Mesodermal cell (in vitro differentiated cells): ENCODE results near the gene FBN3.

Experiments
- H3K27ac ChIP-seq: 2 replicates; pipeline ENCODE4 v1.7.0; 2013; ENCODE audit warnings: mild to moderate bottlenecking, low read depth, low read length, moderate library complexity; ENCODE audit not compliant: severe bottlenecking
- H3K36me3 ChIP-seq: 2 replicates; pipeline ENCODE4 v1.7.1; 2013; ENCODE audit warnings: mild to moderate bottlenecking, low read length, moderate library complexity; ENCODE audit not compliant: control insufficient read depth, insufficient read depth
- H3K4me1 ChIP-seq: one replicate; pipeline ENCODE4 v1.7.1; 2013; ENCODE audit warnings: mild to moderate bottlenecking, low read length; ENCODE audit not compliant: insufficient read depth, control insufficient read depth, poor library complexity, severe bottlenecking
- H3K4me3 ChIP-seq: 2 replicates; pipeline ENCODE4 v1.7.0; 2013; ENCODE audit warnings: low read length, control low read depth, mild to moderate bottlenecking; ENCODE audit not compliant: insufficient read depth, poor library complexity, severe bottlenecking; ENCODE audit errors: extremely low read depth
- H3K9me3 ChIP-seq: 2 replicates; pipeline ENCODE4 v1.7.1; 2013; ENCODE audit warnings: mild to moderate bottlenecking, low read length, moderate library complexity; ENCODE audit not compliant: control insufficient read depth
- WGBS, 2 experiments: methylation state at CpG; one replicate each; pipeline ENCODE4 v1.1.5; 2013; ENCODE audit warnings: missing lambda C conversion rate in 2 of 2; ENCODE audit not compliant: insufficient coverage in 2 of 2; 5-methylcytosine and 5-hydroxymethylcytosine counted together

FBN3 gene

DNA sequence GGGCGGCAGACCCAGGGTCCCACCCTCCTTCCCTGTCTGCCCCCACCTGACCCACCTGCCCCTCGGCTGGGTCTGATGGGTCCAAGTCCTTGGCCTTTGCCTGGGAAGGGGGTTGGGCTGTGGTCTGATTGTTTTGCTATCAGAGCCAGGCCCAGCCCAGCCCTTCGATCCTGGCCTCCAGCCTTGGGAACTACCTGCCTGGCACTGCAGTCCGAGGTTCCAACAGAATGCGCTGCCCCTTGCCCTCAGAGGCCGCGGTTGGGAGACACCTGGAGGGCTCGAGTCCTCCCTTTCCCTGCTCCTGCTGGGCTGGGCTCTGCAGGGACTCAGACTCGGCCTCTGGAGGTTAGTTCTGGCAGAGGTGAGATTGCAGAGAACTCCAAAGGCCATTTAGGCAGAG is 95.2 kb downstream of the FBN3 start:
- H3K4me1 ChIP-seq = no peaks in the 10 kb centered on the region
- H3K27ac ChIP-seq = no peak overlapping the region
- no peaks in the 10 kb centered on the region for H3K9me3 ChIP-seq
- no peaks in the 10 kb centered on the region for H3K36me3 ChIP-seq
- whole genome bisulfite sequencing, 2 experiments = 83 to 86% methylated on average over 6 to 7 of the region's 9 CpGs
- H3K4me3 ChIP-seq = no peak overlapping the region

DNA sequence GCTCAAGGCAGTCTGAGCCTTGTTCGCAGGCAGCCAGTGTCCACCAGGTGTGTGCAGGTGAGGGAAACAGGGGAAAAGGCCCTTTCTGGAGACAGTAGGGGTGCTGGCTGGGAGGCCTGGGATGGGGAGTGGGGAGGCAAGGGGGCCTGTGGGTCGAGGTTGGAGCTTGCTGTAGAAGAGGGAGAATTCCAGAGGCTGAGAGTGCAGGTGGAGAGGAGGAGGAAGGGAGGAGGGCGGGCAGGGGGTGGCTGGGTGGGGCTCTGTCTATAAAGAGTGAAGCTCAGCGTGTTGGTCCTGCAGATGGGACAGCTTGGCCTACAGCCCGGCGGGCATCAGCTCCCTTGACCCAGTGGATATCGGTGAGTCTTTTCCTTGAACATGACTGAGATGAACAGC is 96.9 kb downstream of the FBN3 start, which contains the start of gene CCL25:
Gene CCL25 (plus strand): TSS at position 297 of the 396 bp plus-strand sequence. CDS start 290 bp downstream, outside the sequence.
- no peak within 1 kb of the TSS for H3K27ac ChIP-seq
- no peak within 1 kb of the TSS for H3K4me3 ChIP-seq
- H3K36me3 ChIP-seq = no peaks in the 10 kb centered on the region
- 57 to 71% methylated on average over 5 of the region's 7 CpGs for WGBS, 2 experiments
- H3K4me1 ChIP-seq = no peaks in the 10 kb centered on the region
- no peaks in the 10 kb centered on the region for H3K9me3 ChIP-seq

- 14 to 16% methylated on average over 28 to 29 of the region's 49 CpGs for WGBS, 2 experiments
- Histone ChIP-seq H3K9me3 (no peaks in the 10 kb centered on the region), H3K27ac (no peak overlapping the region), H3K4me1 (no peaks in the 10 kb centered on the region), H3K4me3 (peak overlapping the region; percentile 16), H3K36me3 (no peaks in the 10 kb centered on the region)
Measured at GRCh38 chr19:8050274-8051096, 98.9 kb downstream of the FBN3 start.

GRCh38 chr19:8046569-8047165 is 102.7 kb downstream of the FBN3 start:
- H3K4me3 ChIP-seq = no peak overlapping the region
- H3K9me3 ChIP-seq = no peaks in the 10 kb centered on the region
- H3K4me1 ChIP-seq = no peaks in the 10 kb centered on the region
- no CpG with 5 or more reads among the region's 3 CpGs for WGBS, 2 experiments
- no peaks in the 10 kb centered on the region for H3K36me3 ChIP-seq
- H3K27ac ChIP-seq = no peak overlapping the region

DNA sequence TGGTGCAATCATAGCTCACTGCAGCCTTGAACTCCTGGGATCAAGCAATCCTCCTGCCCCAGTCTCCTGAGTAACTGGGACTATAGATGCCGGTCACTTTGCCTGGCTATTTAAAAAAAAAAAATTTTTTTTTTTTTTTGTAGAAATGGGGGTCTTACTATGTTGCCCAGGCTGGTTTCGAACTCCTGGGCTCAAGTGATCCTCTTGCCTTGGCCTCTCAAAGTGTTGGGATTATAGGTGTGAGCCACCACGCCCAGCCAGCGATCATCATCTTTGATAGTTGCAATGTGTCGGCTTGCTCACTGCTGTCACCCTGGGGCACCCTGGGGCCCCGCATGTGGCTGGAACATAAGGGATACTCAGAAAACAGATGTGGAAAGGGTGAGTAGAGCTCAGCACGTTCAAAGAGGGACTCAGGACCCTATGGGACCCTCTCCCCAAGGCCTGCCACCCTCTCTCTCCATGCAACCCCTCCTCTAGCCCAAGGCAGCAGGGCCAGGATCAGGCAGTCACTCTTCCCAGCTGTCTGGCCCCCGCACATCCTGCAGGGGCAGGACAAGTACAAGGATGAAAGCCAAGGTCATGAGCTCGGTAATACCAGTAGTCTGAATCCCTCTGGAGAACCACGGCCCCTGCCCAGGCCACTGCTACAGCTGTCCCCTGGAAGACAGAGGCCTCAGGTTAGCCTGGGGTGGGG is 103.4 kb downstream of the FBN3 start:
- 67 to 86% methylated on average over 3 to 7 of the region's 10 CpGs for WGBS, 2 experiments
- no peak overlapping the region for H3K4me3 ChIP-seq
- no peak overlapping the region for H3K27ac ChIP-seq
- no peaks in the 10 kb centered on the region for H3K9me3 ChIP-seq
- H3K4me1 ChIP-seq = no peaks in the 10 kb centered on the region
- H3K36me3 ChIP-seq = no peaks in the 10 kb centered on the region

DNA sequence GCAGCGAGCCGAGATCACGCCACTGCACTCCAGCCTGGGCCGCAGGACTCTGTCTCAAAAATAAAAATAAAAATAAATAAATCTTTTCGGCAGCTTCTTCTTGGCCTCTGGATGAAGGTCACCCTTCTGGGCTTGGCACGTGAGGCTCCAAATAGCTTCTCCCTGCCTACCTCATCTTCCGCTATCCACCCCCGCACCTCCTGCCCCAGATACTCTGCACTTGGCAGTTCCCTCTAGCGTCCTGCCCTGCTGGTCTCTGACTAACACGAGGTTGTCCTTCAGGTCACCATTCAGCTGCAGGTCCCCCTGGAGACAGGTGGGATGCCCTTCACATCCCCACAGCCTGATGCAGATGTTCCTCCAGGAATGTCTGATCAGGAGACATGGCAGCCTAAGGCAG is 105.4 kb downstream of the FBN3 start:
- WGBS, 2 experiments = 91 to 94% methylated on average over 6 to 10 of the region's 10 CpGs
- Histone ChIP-seq H3K4me3 (no peak overlapping the region), H3K9me3 (no peaks in the 10 kb centered on the region), H3K4me1 (no peaks in the 10 kb centered on the region), H3K36me3 (no peaks in the 10 kb centered on the region), H3K27ac (no peak overlapping the region)

DNA sequence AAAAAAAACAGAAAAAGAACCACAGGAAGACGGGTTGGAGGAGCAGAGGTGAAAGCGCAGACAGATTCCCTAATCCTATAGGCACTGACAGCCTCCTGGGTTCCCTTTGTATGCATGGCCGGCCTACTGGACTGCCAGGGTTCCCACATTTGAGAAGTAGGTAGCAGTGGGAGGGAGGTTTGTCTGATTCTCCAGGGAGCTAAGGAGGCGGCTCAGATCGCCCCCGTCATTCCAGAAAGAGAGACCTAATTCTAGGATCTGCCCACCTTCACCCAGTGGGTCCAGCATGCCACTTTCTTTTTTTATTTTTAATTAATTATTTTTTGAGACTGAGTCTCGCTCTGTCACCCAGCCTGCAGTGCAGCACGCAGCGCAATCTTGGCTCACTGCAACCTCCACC is 106.5 kb downstream of the FBN3 start:
- Histone ChIP-seq H3K4me1 (no peaks in the 10 kb centered on the region), H3K9me3 (no peaks in the 10 kb centered on the region), H3K36me3 (no peaks in the 10 kb centered on the region), H3K27ac (no peak overlapping the region), H3K4me3 (no peak overlapping the region)
- WGBS, 2 experiments = 88 to 95% methylated on average over 5 to 6 of the region's 9 CpGs

- 90 to 91% methylated on average over 4 to 7 of the region's 7 CpGs for WGBS, 2 experiments
Measured at GRCh38 chr19:8041531-8041931, 107.9 kb downstream of the FBN3 start.

GRCh38 chr19:8039231-8039630 is 110.2 kb downstream of the FBN3 start:
- Histone ChIP-seq H3K27ac (no peak overlapping the region), H3K4me1 (no peaks in the 10 kb centered on the region), H3K36me3 (no peaks in the 10 kb centered on the region), H3K9me3 (no peaks in the 10 kb centered on the region), H3K4me3 (no peak overlapping the region)
- WGBS, 2 experiments = 95 to 100% methylated on average over 2 of the region's 3 CpGs

More at GRCh38 chr19:8041531-8041931, 107.9 kb downstream of the FBN3 start:
- Histone ChIP-seq H3K4me1 (no peaks in the 10 kb centered on the region), H3K36me3 (no peaks in the 10 kb centered on the region), H3K27ac (no peak overlapping the region), H3K9me3 (no peaks in the 10 kb centered on the region), H3K4me3 (no peak overlapping the region)

DNA sequence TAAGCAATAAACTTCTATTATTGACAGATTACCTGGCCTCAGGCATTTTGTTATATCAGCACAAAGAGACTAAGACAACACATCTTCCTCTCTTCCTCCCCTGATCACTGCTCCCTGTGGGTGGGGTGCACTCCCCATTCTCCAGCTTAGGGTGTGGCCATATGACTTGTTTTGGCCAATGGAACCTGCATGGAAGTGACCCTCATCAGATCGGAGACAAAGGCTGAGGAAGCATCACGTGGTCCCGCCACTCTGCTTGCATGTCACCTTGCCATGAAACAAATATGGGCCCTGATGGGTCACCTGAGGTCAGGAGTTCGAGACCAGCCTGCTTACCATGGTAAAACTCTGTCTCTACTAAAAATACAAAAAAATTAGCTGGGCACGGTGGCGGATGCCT is 110.6 kb downstream of the FBN3 start:
- no peaks in the 10 kb centered on the region for H3K4me1 ChIP-seq
- no peaks in the 10 kb centered on the region for H3K36me3 ChIP-seq
- no peaks in the 10 kb centered on the region for H3K9me3 ChIP-seq
- H3K4me3 ChIP-seq = no peak overlapping the region
- 88 to 96% methylated on average over 5 to 6 of the region's 6 CpGs for WGBS, 2 experiments
- no peak overlapping the region for H3K27ac ChIP-seq
